ENCODE measurements around the gene OGFOD2. TPM values are rescaled to one million over a fixed set of nuclear protein-coding genes. Genes with fewer than 3 reads are reported as not detected.

Gene OGFOD2
- total RNA-seq, 1 donor from 2014 or later: 7.6 TPM

- peak in 1 of 2 donors; percentile 81 for DNase-seq (ENCODE audit: low read depth in 2 of 2)
Observed at GRCh38 chr12:122951406-122951805, 23.6 kb upstream of the OGFOD2 start.

- peak; percentile 69 to 83 for DNase-seq (ENCODE audit: low read depth in 2 of 2)
Observed at GRCh38 chr12:122951979-122952892, 22.8 kb upstream of the OGFOD2 start.

- DNase-seq (ENCODE audit: low read depth in 2 of 2): peak in 1 of 2 donors; percentile 42
Observed at GRCh38 chr12:122955156-122955555, 19.9 kb upstream of the OGFOD2 start.

- DNase-seq (ENCODE audit: low read depth in 2 of 2): no peak
Observed at GRCh38 chr12:122956035-122956434, 19.0 kb upstream of the OGFOD2 start.

GRCh38 chr12:122958198-122958888, 16.7 kb upstream of the OGFOD2 start:
- DNase-seq (ENCODE audit: low read depth in 2 of 2): peak; percentile 94 to 99

GRCh38 chr12:122959566-122960192, 15.4 kb upstream of the OGFOD2 start:
- no peak for DNase-seq (ENCODE audit: low read depth in 2 of 2)

- no peak for DNase-seq (ENCODE audit: low read depth in 2 of 2)
Observed at GRCh38 chr12:122960193-122960569, 14.9 kb upstream of the OGFOD2 start.

GRCh38 chr12:122961531-122962329, 13.3 kb upstream of the OGFOD2 start:
- DNase-seq (ENCODE audit: low read depth in 2 of 2): no peak

GRCh38 chr12:122963941-122964265, 11.1 kb upstream of the OGFOD2 start:
- peak in 1 of 2 donors; percentile 28 for DNase-seq (ENCODE audit: low read depth in 2 of 2)

GRCh38 chr12:122964439-122965257, 10.4 kb upstream of the OGFOD2 start:
- no peak for DNase-seq (ENCODE audit: low read depth in 2 of 2)

GRCh38 chr12:122965321-122965751, 9.7 kb upstream of the OGFOD2 start:
- DNase-seq (ENCODE audit: low read depth in 2 of 2): no peak

- peak; percentile 76 to 94 for DNase-seq (ENCODE audit: low read depth in 2 of 2)
Observed at GRCh38 chr12:122965851-122966742, 8.9 kb upstream of the OGFOD2 start, which contains the start of gene ABCB9. TSS of gene ABCB9 (minus strand) at chr12:122966463. CDS start at chr12:122960235, 6,228 bp downstream.

- DNase-seq (ENCODE audit: low read depth in 2 of 2): no peak
Observed at GRCh38 chr12:122966743-122967550, 8.1 kb upstream of the OGFOD2 start.

GRCh38 chr12:122968104-122968503, 6.9 kb upstream of the OGFOD2 start:
- no peak for DNase-seq (ENCODE audit: low read depth in 2 of 2)

GRCh38 chr12:122969676-122970075, 5.4 kb upstream of the OGFOD2 start:
- DNase-seq (ENCODE audit: low read depth in 2 of 2): no peak

GRCh38 chr12:122974274-122974891, 661 bp upstream of the OGFOD2 start:
- peak; percentile 98 for DNase-seq (ENCODE audit: low read depth in 2 of 2)

- DNase-seq (ENCODE audit: low read depth in 2 of 2): no peak
Observed at GRCh38 chr12:122975790-122976647, 975 bp downstream of the OGFOD2 start.
